HepG2 (cell line): ENCODE data around the gene LHPP. TPM values are rescaled to one million over a fixed set of nuclear protein-coding genes. Genes with fewer than 3 reads are reported as not detected.

ENCODE experiments used
- ATAC-seq: fragments of 200-7000 bp; cut with Tn5 transposase; 3 replicates; pipeline ENCODE4 v1.9.1; 2020; ENCODE audit warnings: mild to moderate bottlenecking, moderate library complexity
- BruUV-seq: library from RNA; stranded (reverse); fragments of 400-500 nt; replicated peaks from 2 replicates; lab custom pipeline; 2021; lab: Mats Ljungman, UMichigan
- CTCF ChIA-PET: fragments of 300-600 bp; formaldehyde crosslinking; extraction: SDS; loops from one replicate; lab custom pipeline; 2021; ENCODE audit warnings: low total read pairs, inconsistent platforms, low intra/inter-chr PET ratio; lab: Yijun Ruan, JAX
- POLR2A ChIA-PET: fragments of 350-600 bp; sonication (Branson Sonifier 250); formaldehyde crosslinking; loops from one replicate; lab custom pipeline; 2020; ENCODE audit warnings: antibody characterized with exemption, inconsistent platforms; lab: Yijun Ruan, JAX
- DNase-seq: peaks from one replicate; pipeline ENCODE4 v3.0.0-alpha.2; 2015; ENCODE audit warnings: low spot score
- FAIRE-seq: peaks from 3 replicates; lab custom pipeline; 2011; peaks lifted over from hg19 to GRCh38; lab: Jason Lieb, UNC
- H2AFZ ChIP-seq: one replicate; pipeline ENCODE4 v1.6.1; 2011; ENCODE audit warnings: low read length, inconsistent platforms
- H3K27ac ChIP-seq: fragments of 300-600 bp; 3 replicates; pipeline ENCODE4 v1.8.0; 2011; ENCODE audit warnings: mixed run types, mild to moderate bottlenecking, mixed read lengths, low read length, inconsistent platforms; ENCODE audit not compliant: insufficient read depth; ENCODE audit errors: extremely low read length
- H3K27me3 ChIP-seq, 2 experiments: fragments of 200-600 bp in 1 of 2; 2 replicates in 1 of 2; 3 replicates in 1 of 2; pipeline versions ENCODE4 v1.6.0 to v1.8.0; 2011; ENCODE audit warnings: low read length in 2 of 2, mild to moderate bottlenecking in 2 of 2, moderate library complexity in 2 of 2, inconsistent platforms in 1 of 2; ENCODE audit not compliant: insufficient read depth in 2 of 2, control insufficient read depth in 1 of 2
- H3K36me3 ChIP-seq, 2 experiments: fragments of 200-600 bp in 1 of 2; replicated peaks in 1 of 2; 2 replicates in 1 of 2; 3 replicates in 1 of 2; pipeline versions ENCODE4 v1.5.1 to v1.8.0; 2011; ENCODE audit warnings: low read length in 2 of 2, inconsistent platforms in 1 of 2; ENCODE audit not compliant: insufficient read depth in 2 of 2, control insufficient read depth in 1 of 2
- H3K4me1 ChIP-seq: 2 replicates; pipeline ENCODE4 v1.5.1; 2012; ENCODE audit warnings: low read length, inconsistent platforms; ENCODE audit not compliant: insufficient read depth
- H3K4me2 ChIP-seq: 2 replicates; pipeline ENCODE4 v1.6.0; 2011; ENCODE audit warnings: low read depth, low read length, inconsistent platforms
- H3K4me3 ChIP-seq, 3 experiments: fragments of 200-600 bp in 1 of 3; sonication (generic), shearing (Covaris generic) in 1 of 3; replicated peaks in 1 of 3; 2 replicates each; pipeline ENCODE4 v1.5.1; 2011 to 2016; ENCODE audit warnings: low read length in 3 of 3, inconsistent platforms in 2 of 3, low read depth in 2 of 3, mild to moderate bottlenecking in 2 of 3, control low read depth in 1 of 3, mixed read lengths in 1 of 3; ENCODE audit not compliant: insufficient read depth in 1 of 3
- H3K79me2 ChIP-seq: one replicate; pipeline ENCODE4 v1.6.1; 2011; ENCODE audit warnings: low read length, inconsistent platforms; ENCODE audit not compliant: insufficient read depth
- H3K9ac ChIP-seq: 2 replicates; pipeline ENCODE4 v1.6.0; 2011; ENCODE audit warnings: mild to moderate bottlenecking, low read depth, low read length, inconsistent platforms; ENCODE audit not compliant: insufficient read depth
- H3K9me3 ChIP-seq: 2 replicates; pipeline ENCODE4 v1.5.1; 2012; ENCODE audit warnings: mild to moderate bottlenecking, low read length
- H4K20me1 ChIP-seq: 2 replicates; pipeline ENCODE4 v1.6.0; 2011; ENCODE audit warnings: inconsistent platforms, mild to moderate bottlenecking, low read length, moderate library complexity; ENCODE audit not compliant: insufficient read depth
- CEBPG ChIP-seq: IDR thresholded peaks from 2 replicates; pipeline ENCODE4 v1.6.1; 2016
- FIP1L1 ChIP-seq: fragments of 200-400 bp; formaldehyde crosslinking; IDR thresholded peaks from 2 replicates; pipeline ENCODE4 v1.6.1; 2018; ENCODE audit warnings: low read depth, mild to moderate bottlenecking, low read length, moderate library complexity, borderline replicate concordance; ENCODE audit not compliant: insufficient read depth
- FOSL2 ChIP-seq: sonication (generic); formaldehyde crosslinking; IDR thresholded peaks from 2 replicates; pipeline ENCODE4 v1.4.0; 2020; ENCODE audit warnings: missing genetic modification reagents
- FOXA3 ChIP-seq: IDR thresholded peaks from 2 replicates; pipeline ENCODE4 v1.6.1; 2016; ENCODE audit warnings: missing genetic modification reagents, missing compliant biosample characterization
- HOXA3 ChIP-seq: sonication (generic); formaldehyde crosslinking; IDR thresholded peaks from 2 replicates; pipeline ENCODE4 v1.5.0; 2020; ENCODE audit warnings: missing genetic modification reagents
- MYC ChIP-seq: sonication (generic); formaldehyde crosslinking; IDR thresholded peaks from 2 replicates; pipeline ENCODE4 v1.9.0; 2021; ENCODE audit warnings: missing genetic modification reagents, borderline replicate concordance
- PHF21A ChIP-seq: sonication (generic); formaldehyde crosslinking; IDR thresholded peaks from 2 replicates; pipeline ENCODE4 v1.5.0; 2020; ENCODE audit warnings: mild to moderate bottlenecking, missing genetic modification reagents
- RELA ChIP-seq: sonication (generic); formaldehyde crosslinking; IDR thresholded peaks from 2 replicates; pipeline ENCODE4 v1.4.0; 2020; ENCODE audit warnings: missing genetic modification reagents
- SALL2 ChIP-seq: sonication (generic); formaldehyde crosslinking; IDR thresholded peaks from 2 replicates; pipeline ENCODE4 v1.8.1; 2023; ENCODE audit warnings: mild to moderate bottlenecking, missing genetic modification reagents, inconsistent platforms
- YEATS4 ChIP-seq: sonication (generic); formaldehyde crosslinking; IDR thresholded peaks from 2 replicates; pipeline ENCODE4 v1.4.0; 2020; ENCODE audit warnings: missing genetic modification reagents, borderline replicate concordance
- ZBTB7B ChIP-seq: sonication (generic); formaldehyde crosslinking; IDR thresholded peaks from 2 replicates; pipeline ENCODE4 v1.4.0; 2020; ENCODE audit warnings: missing genetic modification reagents
- ZFY ChIP-seq: sonication (generic); formaldehyde crosslinking; IDR thresholded peaks from 2 replicates; pipeline ENCODE4 v1.4.0; 2020; ENCODE audit warnings: missing genetic modification reagents
- ZMYM3 ChIP-seq: sonication (generic); formaldehyde crosslinking; IDR thresholded peaks from 2 replicates; pipeline ENCODE4 v1.5.1; 2020; ENCODE audit warnings: mild to moderate bottlenecking, missing genetic modification reagents
- ZNF564 ChIP-seq: sonication (generic); formaldehyde crosslinking; IDR thresholded peaks from 2 replicates; pipeline ENCODE4 v1.8.1; 2023; ENCODE audit warnings: mild to moderate bottlenecking, missing genetic modification reagents
- ZNF629 ChIP-seq: sonication (generic); formaldehyde crosslinking; conservative IDR thresholded peaks from 2 replicates; pipeline ENCODE4 v1.5.0; 2020; ENCODE audit warnings: missing genetic modification reagents
- WGBS: methylation state at CpG from one replicate; pipeline ENCODE4 v1.1.6; 2017; ENCODE audit warnings: low lambda C conversion rate; 5-methylcytosine and 5-hydroxymethylcytosine counted together
- in situ Hi-C: cut with HindIII; loops from 2 replicates; pipeline ENCODE4 v1.10.0; 2017; ENCODE audit warnings: low pct_unique_long_range_greater_than_20kb; ENCODE audit not compliant: extremely low pct_ligation_motif_present
- intact Hi-C: fragments of 100-400 bp; cut with micrococcal nuclease; formaldehyde crosslinking; loops from one replicate; pipeline ENCODE4 v1.10.0; 2022; ENCODE audit not compliant: unreplicated experiment
- polyA plus RNA-seq, 8 experiments: library from polyadenylated mRNA; depleted of rRNA in 3 of 8; stranded (reverse) in 7 of 8; unstranded in 1 of 8; fragments of >200 nt; fragmentation: Illumina TruSeq in 4 of 8; extraction: Trizol in 4 of 8; gene quantifications; 2 replicates each; pipeline versions ENCODE4 v1.2.1 to v1.2.3, GENCODE V29; 2011 to 2016; ENCODE audit warnings: low read depth in 4 of 8, missing spikeins in 1 of 8, mixed read lengths in 1 of 8; ENCODE audit not compliant: insufficient read depth in 1 of 8
- total RNA-seq, 5 experiments: library from RNA; depleted of rRNA; stranded (reverse); fragments of >200 nt; fragmentation: Illumina TruSeq; extraction: Trizol; gene quantifications; 2 replicates each; pipeline ENCODE4 v1.2.3, GENCODE V29; 2016; ENCODE audit warnings: low read depth in 1 of 5

The LHPP gene
- total and polyA plus RNA-seq, 2 of the 13 experiments (the other 11 are each of a cell fraction or from before 2014, with no cell fraction given): 5.2 to 13.1 TPM

DNA sequence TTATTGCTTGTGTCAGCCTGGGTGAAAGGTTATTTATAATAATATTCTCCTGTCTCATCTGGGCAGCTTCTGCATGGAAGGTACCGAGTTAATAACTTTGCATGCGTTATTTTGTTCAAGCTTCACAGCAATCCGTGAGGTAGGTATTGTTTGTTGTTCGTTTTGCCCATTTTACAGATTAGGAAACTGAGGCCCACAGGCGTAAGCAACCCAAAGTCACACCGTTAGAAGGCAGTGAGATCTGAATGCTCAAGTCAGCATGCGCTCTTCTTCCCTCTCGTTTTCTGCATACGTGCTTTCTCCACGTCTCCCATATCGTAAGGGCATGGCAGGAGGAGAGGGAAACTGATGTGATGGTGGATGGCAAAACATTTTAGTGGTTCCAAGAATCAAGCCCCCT, 34.1 kb downstream of the LHPP start:
- no peaks in the 10 kb centered on the region for H3K27me3 ChIP-seq
- CTCF ChIA-PET: no interaction called here
- DNase-seq: no peak
- WGBS: 91% methylated on average over 11 of the region's 11 CpGs
- POLR2A ChIA-PET: interaction anchor here (0.8 to 1.7 kb wide), 2 partner anchors 77 to 78 kb away, joined by 3 to 4 read pairs; partner anchors contain the start of gene OAT
- no peak for FAIRE-seq
- BruUV-seq: no TSS peak
- no peak overlapping the region for H3K27ac ChIP-seq
- peak overlapping the region; percentile 74 for H3K4me2 ChIP-seq
- intact Hi-C loops (no loop called here), in situ Hi-C loops (no loop called here)
- TF ChIP-seq ZMYM3 (CRISPR knock-in tag) (peak; percentile 32; the same call in 1 of the 2 replicates), ZNF629 (peak; percentile 92), ZNF564 (CRISPR knock-in tag) (no peak)
- no peak for ATAC-seq
- no peaks in the 10 kb centered on the region for H4K20me1 ChIP-seq
- no peaks in the 10 kb centered on the region for H3K79me2 ChIP-seq
- no peaks in the 10 kb centered on the region for H3K9me3 ChIP-seq
- H3K4me3 ChIP-seq: no peak overlapping the region
- H3K9ac ChIP-seq: no peak overlapping the region
- H3K36me3 ChIP-seq: no peaks in the 10 kb centered on the region
- peaks cover 14% of the 10 kb centered on the region for H3K4me1 ChIP-seq
- H2AFZ ChIP-seq: no peak overlapping the region

DNA sequence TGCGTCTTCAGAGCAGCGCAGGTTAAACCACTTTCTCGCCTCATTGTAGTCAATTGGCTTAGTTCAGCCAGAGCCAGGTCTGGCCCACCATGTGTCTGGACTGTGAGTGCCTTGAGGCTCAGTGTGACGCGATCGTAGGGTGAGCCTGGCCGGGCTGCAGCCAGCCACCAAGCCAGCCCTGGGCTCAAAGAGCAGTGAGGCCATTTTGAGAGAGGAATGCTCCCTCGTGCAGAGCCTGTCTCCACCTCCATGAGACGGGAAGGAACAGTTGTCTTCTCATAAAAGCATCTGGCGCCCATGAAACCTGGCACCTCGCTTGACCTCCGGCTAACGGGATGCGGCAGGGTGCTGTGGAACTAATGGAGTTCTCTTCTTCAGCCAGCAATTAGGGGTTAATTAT, 34.5 kb downstream of the LHPP start:
- no TSS peak for BruUV-seq
- CTCF ChIA-PET: no interaction called here

More for the DNA sequence above, 34.5 kb downstream of the LHPP start:
- H4K20me1 ChIP-seq: no peaks in the 10 kb centered on the region
- FAIRE-seq (no peak), DNase-seq (no peak), ATAC-seq (peak; percentile 68)
- no peaks in the 10 kb centered on the region for H3K9me3 ChIP-seq
- peak overlapping the region in 1 of 3 experiments; percentile 47; a peak in 1 of 6 replicates for H3K4me3 ChIP-seq
- in situ Hi-C loops (no loop called here), intact Hi-C loops (no loop called here)
- H2AFZ ChIP-seq: no peak overlapping the region
- H3K79me2 ChIP-seq: no peaks in the 10 kb centered on the region
- H3K9ac ChIP-seq: no peak overlapping the region
- H3K4me1 ChIP-seq: peaks cover 14% of the 10 kb centered on the region
- H3K27me3 ChIP-seq: no peaks in the 10 kb centered on the region
- no peak for TF ChIP-seq RELA (CRISPR knock-in tag)
- no peak for TF ChIP-seq ZBTB7B (CRISPR knock-in tag)
- peak; percentile 36; the same call in 1 of the 2 replicates for TF ChIP-seq HOXA3
- 0 out of 2 replicates have a peak, but pooled peaks have one; percentile 13 for TF ChIP-seq MYC (CRISPR knock-in tag)
- peak; percentile 28; the same call in 1 of the 2 replicates for TF ChIP-seq YEATS4 (CRISPR knock-in tag)
- TF ChIP-seq FOSL2 (CRISPR knock-in tag): no peak
- TF ChIP-seq SALL2: no peak
- no peak for TF ChIP-seq PHF21A (CRISPR knock-in tag)
- 0 out of 2 replicates have a peak, but pooled peaks have one; percentile 18 for TF ChIP-seq ZFY (CRISPR knock-in tag)
- TF ChIP-seq FOXA3 (CRISPR knock-in tag): no peak
- TF ChIP-seq FIP1L1: no peak
- no peak for TF ChIP-seq CEBPG (CRISPR knock-in tag)
- POLR2A ChIA-PET: interaction anchor here (1.7 kb wide), 1 partner anchor 77 kb away, joined by 4 read pairs; the partner anchor contains the start of gene OAT
- H3K36me3 ChIP-seq: no peaks in the 10 kb centered on the region
- WGBS: 64% methylated on average over 7 of the region's 14 CpGs
- peak overlapping the region; percentile 74 for H3K4me2 ChIP-seq
- H3K27ac ChIP-seq: no peak overlapping the region
